CD4-positive, alpha-beta T cell (primary cell): Measurements from ENCODE around the gene FBXO36. TPM values are rescaled to one million over a fixed set of nuclear protein-coding genes. Genes with fewer than 3 reads are reported as not detected.

Experiments
- ATAC-seq: fragments of 200-7000 bp; cut with Tn5 transposase; one replicate; pipeline ENCODE4 v1.10.0; 2022; ENCODE audit warnings: mild to moderate bottlenecking; ENCODE audit not compliant: poor library complexity
- CTCF ChIA-PET: fragments of 350-600 bp; sonication (Branson Sonifier 250); formaldehyde crosslinking; loops from one replicate; lab custom pipeline; 2021; ENCODE audit warnings: antibody characterized with exemption, inconsistent platforms; lab: Charles Lee
- POLR2A ChIA-PET: fragments of 350-600 bp; sonication (Branson Sonifier 250); formaldehyde crosslinking; loops from one replicate; lab custom pipeline; 2021; ENCODE audit warnings: antibody characterized with exemption, inconsistent platforms; lab: Charles Lee
- DNase-seq, 14 experiments: peaks; one replicate each; pipeline ENCODE4 v3.0.0-alpha.2; 2013 to 2020; ENCODE audit warnings: mixed read lengths in 2 of 14
- H3K27ac ChIP-seq, 2 donors: one replicate each; pipeline versions ENCODE4 v1.5.1 to v1.7.0; 2013; ENCODE audit warnings: low read length in 2 of 2, low read depth in 1 of 2, mild to moderate bottlenecking in 1 of 2
- H3K27me3 ChIP-seq, 2 experiments: 1 replicate in 1 of 2; 2 replicates in 1 of 2; pipeline versions ENCODE4 v1.6.1 to v1.7.0; 2013; ENCODE audit warnings: low read length in 2 of 2, control low read depth in 1 of 2, mild to moderate bottlenecking in 1 of 2, moderate library complexity in 1 of 2; ENCODE audit not compliant: insufficient read depth in 2 of 2, control insufficient read depth in 1 of 2
- H3K36me3 ChIP-seq: one replicate; pipeline ENCODE4 v1.6.1; 2013; ENCODE audit warnings: low read length, control low read depth; ENCODE audit not compliant: insufficient read depth
- H3K4me1 ChIP-seq: one replicate; pipeline ENCODE4 v1.6.1; 2013; ENCODE audit warnings: low read length, control low read depth; ENCODE audit not compliant: insufficient read depth
- H3K4me3 ChIP-seq: one replicate; pipeline ENCODE4 v1.5.1; 2013; ENCODE audit warnings: mild to moderate bottlenecking, low read length, moderate library complexity
- H3K9me3 ChIP-seq, 2 experiments: 1 replicate in 1 of 2; 2 replicates in 1 of 2; pipeline versions ENCODE4 v1.6.1 to v1.7.0; 2013; ENCODE audit warnings: low read length in 2 of 2, mild to moderate bottlenecking in 2 of 2, control low read depth in 1 of 2, moderate library complexity in 1 of 2; ENCODE audit not compliant: control insufficient read depth in 1 of 2, insufficient read depth in 1 of 2
- H3K27ac Mint-ChIP-seq: one replicate; pipeline ENCODE4 v1.8.0; 2020; ENCODE audit warnings: mixed read lengths
- H3K27me3 Mint-ChIP-seq: one replicate; pipeline ENCODE4 v1.8.0; 2021; ENCODE audit warnings: mixed read lengths
- H3K36me3 Mint-ChIP-seq: one replicate; pipeline ENCODE4 v1.8.0; 2021; ENCODE audit warnings: low read depth, mixed read lengths
- H3K4me1 Mint-ChIP-seq: one replicate; pipeline ENCODE4 v1.8.0; 2021; ENCODE audit warnings: low read depth, mixed read lengths
- H3K4me3 Mint-ChIP-seq: one replicate; pipeline ENCODE4 v1.8.0; 2020; ENCODE audit warnings: mild to moderate bottlenecking, mixed read lengths
- H3K9me3 Mint-ChIP-seq: one replicate; pipeline ENCODE4 v1.8.0; 2020; ENCODE audit warnings: mixed read lengths
- intact Hi-C, 2 experiments: fragments of 100-400 bp; cut with DNase I in 1 of 2; cut with micrococcal nuclease in 1 of 2; formaldehyde crosslinking; loops; one replicate each; pipeline versions ENCODE4 v1.15.1 to v1.9.0; 2023 to 2025; cut with DNase I, micrococcal nuclease
- total RNA-seq, 174 experiments: library from RNA in 2 of 174; stranded (reverse) in 2 of 174; gene quantifications; one replicate each; pipeline ENCODE4 v1.2.3 and lab custom pipeline; 2021 to 2026
- TF ChIP-seq, protein P1 (sequence below): fragments of 200-600 bp; IDR thresholded peaks from one replicate; pipeline ENCODE4 v1.8.0; 2022; ENCODE audit warnings: antibody characterized with exemption, mild to moderate bottlenecking

The FBXO36 gene
- total RNA-seq, 2 experiments from 2014 or later = 0.52 to 0.84 TPM

DNA sequence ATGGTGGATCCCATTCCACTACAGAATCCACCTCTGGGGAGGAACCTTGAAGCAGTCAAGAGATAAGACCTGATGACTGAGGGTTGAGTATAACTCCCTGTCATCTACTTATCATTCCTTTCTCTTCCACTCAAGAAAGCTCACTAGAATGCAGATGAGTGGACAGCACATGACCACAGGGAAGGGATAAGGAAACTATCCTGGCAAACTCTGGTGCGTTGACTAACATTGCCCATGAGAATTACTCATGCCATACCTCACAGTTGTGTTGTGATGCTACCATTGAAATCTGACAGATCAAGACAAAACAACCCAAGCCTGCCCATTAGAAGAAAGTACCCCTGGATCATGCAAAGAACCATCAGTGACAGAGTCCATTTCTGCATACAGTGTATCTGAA is 119.9 kb downstream of the FBXO36 start:
- no peaks in the 10 kb centered on the region for H3K36me3 ChIP-seq
- Mint-ChIP-seq H3K4me1 (no peaks in the 10 kb centered on the region), H3K27ac (no peak overlapping the region), H3K27me3 (no peaks in the 10 kb centered on the region), H3K36me3 (no peaks in the 10 kb centered on the region), H3K9me3 (no peaks in the 10 kb centered on the region), H3K4me3 (no peak overlapping the region)
- TF ChIP-seq, protein P1, sequence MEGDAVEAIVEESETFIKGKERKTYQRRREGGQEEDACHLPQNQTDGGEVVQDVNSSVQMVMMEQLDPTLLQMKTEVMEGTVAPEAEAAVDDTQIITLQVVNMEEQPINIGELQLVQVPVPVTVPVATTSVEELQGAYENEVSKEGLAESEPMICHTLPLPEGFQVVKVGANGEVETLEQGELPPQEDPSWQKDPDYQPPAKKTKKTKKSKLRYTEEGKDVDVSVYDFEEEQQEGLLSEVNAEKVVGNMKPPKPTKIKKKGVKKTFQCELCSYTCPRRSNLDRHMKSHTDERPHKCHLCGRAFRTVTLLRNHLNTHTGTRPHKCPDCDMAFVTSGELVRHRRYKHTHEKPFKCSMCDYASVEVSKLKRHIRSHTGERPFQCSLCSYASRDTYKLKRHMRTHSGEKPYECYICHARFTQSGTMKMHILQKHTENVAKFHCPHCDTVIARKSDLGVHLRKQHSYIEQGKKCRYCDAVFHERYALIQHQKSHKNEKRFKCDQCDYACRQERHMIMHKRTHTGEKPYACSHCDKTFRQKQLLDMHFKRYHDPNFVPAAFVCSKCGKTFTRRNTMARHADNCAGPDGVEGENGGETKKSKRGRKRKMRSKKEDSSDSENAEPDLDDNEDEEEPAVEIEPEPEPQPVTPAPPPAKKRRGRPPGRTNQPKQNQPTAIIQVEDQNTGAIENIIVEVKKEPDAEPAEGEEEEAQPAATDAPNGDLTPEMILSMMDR = no peak
- DNase-seq (no peak), ATAC-seq (no peak)
- H3K4me3 ChIP-seq = no peak overlapping the region
- H3K27me3 ChIP-seq = no peaks in the 10 kb centered on the region
- no peaks in the 10 kb centered on the region for H3K4me1 ChIP-seq
- H3K9me3 ChIP-seq = no peaks in the 10 kb centered on the region
- POLR2A ChIA-PET = no interaction called here
- no peak overlapping the region for H3K27ac ChIP-seq
- CTCF ChIA-PET = no interaction called here
- intact Hi-C loops = no loop called here

DNA sequence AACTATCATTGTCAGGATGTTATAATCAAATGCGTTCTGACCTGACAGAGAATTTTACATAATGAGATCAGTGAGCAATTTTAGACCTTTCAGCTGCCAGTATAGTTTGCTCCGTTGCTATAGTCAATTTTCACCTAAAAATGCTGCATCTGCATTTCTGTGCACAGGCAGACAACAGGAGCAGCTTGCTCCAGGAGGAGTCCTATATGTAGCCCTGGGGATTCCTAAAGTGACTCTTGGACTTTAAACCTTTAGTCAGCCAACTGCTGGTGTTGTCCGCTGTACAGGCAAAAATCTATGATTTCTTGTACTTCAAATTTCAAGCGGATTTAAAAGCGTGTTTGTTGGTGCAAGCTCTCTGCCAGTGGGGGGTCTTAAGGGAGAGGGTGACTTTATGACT is 120.7 kb downstream of the FBXO36 start:
- H3K27me3 ChIP-seq = no peaks in the 10 kb centered on the region
- H3K27ac Mint-ChIP-seq = no peak overlapping the region
- TF ChIP-seq, protein P1 = no peak
- CTCF ChIA-PET = no interaction called here
- H3K9me3 ChIP-seq = no peaks in the 10 kb centered on the region
- intact Hi-C loops = no loop called here
- no peaks in the 10 kb centered on the region for H3K9me3 Mint-ChIP-seq
- H3K27me3 Mint-ChIP-seq = no peaks in the 10 kb centered on the region
- no peak for DNase-seq
- no peaks in the 10 kb centered on the region for H3K4me1 ChIP-seq
- no peak overlapping the region for H3K4me3 ChIP-seq
- H3K4me1 Mint-ChIP-seq = no peaks in the 10 kb centered on the region
- H3K36me3 ChIP-seq = no peaks in the 10 kb centered on the region
- H3K36me3 Mint-ChIP-seq = no peaks in the 10 kb centered on the region
- H3K27ac ChIP-seq = no peak overlapping the region
- no peak for ATAC-seq
- no peak overlapping the region for H3K4me3 Mint-ChIP-seq
- POLR2A ChIA-PET = no interaction called here

DNA sequence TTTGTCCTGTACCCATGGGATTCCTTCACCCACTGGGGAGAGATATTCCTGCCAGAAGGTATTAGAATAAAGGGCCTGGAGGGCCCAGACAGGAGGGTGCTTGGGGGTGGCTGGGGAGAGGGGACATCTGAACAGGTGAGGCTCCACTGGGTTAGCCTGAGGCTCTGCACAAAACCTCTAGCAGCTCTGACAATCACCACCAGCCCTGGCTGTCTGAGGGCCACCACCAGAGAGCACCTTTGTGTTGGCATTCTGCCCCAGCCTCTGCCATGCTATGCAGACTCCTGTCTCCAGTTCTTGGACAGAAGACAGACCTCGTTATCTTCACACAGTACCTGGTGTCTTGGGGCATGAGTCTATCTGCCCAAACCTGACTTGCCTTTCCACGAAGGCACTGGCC is 121.2 kb downstream of the FBXO36 start:
- Mint-ChIP-seq H3K4me1 (no peaks in the 10 kb centered on the region), H3K27me3 (no peaks in the 10 kb centered on the region), H3K9me3 (no peaks in the 10 kb centered on the region), H3K4me3 (no peak overlapping the region), H3K27ac (no peak overlapping the region), H3K36me3 (no peaks in the 10 kb centered on the region)
- DNase-seq (no peak), ATAC-seq (no peak)
- ChIA-PET POLR2A (no interaction called here), CTCF (no interaction called here)
- intact Hi-C loops = no loop called here
- Histone ChIP-seq H3K4me3 (no peak overlapping the region), H3K36me3 (no peaks in the 10 kb centered on the region), H3K4me1 (no peaks in the 10 kb centered on the region), H3K27me3 (no peaks in the 10 kb centered on the region), H3K9me3 (no peaks in the 10 kb centered on the region), H3K27ac (no peak overlapping the region)
- TF ChIP-seq, protein P1 = no peak
